SU-DHL-6 (cell line): ENCODE data around the gene MAP4K1.
A peak's percentile ranks its signal among the peaks of the same experiment; 100 is the strongest.

Source experiments
- H2AFZ ChIP-seq: fragments of 200-600 bp; sonication (generic); 2 replicates; pipeline ENCODE4 v1.6.1; 2014; ENCODE audit warnings: low read depth, mild to moderate bottlenecking, moderate library complexity, mixed read lengths, antibody characterized with exemption, low read length; ENCODE audit not compliant: severe bottlenecking
- H3F3A ChIP-seq: fragments of 200-600 bp; shearing (Covaris generic); 2 replicates; pipeline ENCODE4 v1.6.0; 2016; ENCODE audit warnings: antibody characterized with exemption, mild to moderate bottlenecking; ENCODE audit not compliant: insufficient read depth
- H3K27ac ChIP-seq: fragments of 200-600 bp; sonication (generic); 2 replicates; pipeline ENCODE4 v1.5.1; 2016; ENCODE audit warnings: low read depth, mild to moderate bottlenecking, low read length, moderate library complexity, mixed read lengths
- H3K27me3 ChIP-seq: fragments of 200-600 bp; sonication (generic), shearing (Covaris generic); 2 replicates; pipeline ENCODE4 v1.6.0; 2014; ENCODE audit warnings: mild to moderate bottlenecking, low read length
- H3K36me3 ChIP-seq: fragments of 200-600 bp; sonication (generic); 2 replicates; pipeline ENCODE4 v1.6.1; 2014; ENCODE audit warnings: mild to moderate bottlenecking, low read length, mixed read lengths
- H3K4me2 ChIP-seq: fragments of 300-600, 200-600 bp; shearing (Covaris generic), sonication (generic); 2 replicates; pipeline ENCODE4 v1.6.0; 2014; ENCODE audit warnings: low read length, low read depth, mild to moderate bottlenecking; ENCODE audit not compliant: poor library complexity, severe bottlenecking
- H3K4me3 ChIP-seq: fragments of 200-600 bp; sonication (generic); 2 replicates; pipeline ENCODE4 v1.5.1; 2014; ENCODE audit warnings: antibody characterized with exemption, low read length, mild to moderate bottlenecking, mixed read lengths; ENCODE audit not compliant: insufficient read depth, poor library complexity, severe bottlenecking
- H3K79me2 ChIP-seq: fragments of 200-600 bp; sonication (generic); 2 replicates; pipeline ENCODE4 v1.6.1; 2014; ENCODE audit warnings: mild to moderate bottlenecking, low read length, moderate library complexity; ENCODE audit not compliant: insufficient read depth
- H3K9ac ChIP-seq: fragments of 200-600 bp; sonication (generic); 2 replicates; pipeline ENCODE4 v1.7.0; 2014; ENCODE audit warnings: mild to moderate bottlenecking, low read length
- H3K9me2 ChIP-seq: fragments of 200-600 bp; sonication (generic); replicated peaks from 2 replicates; pipeline ENCODE4 v1.6.1; 2014; ENCODE audit warnings: low read length; ENCODE audit not compliant: insufficient read depth
- H3K9me3 ChIP-seq: fragments of 200-600 bp; sonication (generic); 2 replicates; pipeline ENCODE4 v1.6.1; 2014; ENCODE audit warnings: low read length, mixed read lengths; ENCODE audit not compliant: insufficient read depth
- H4K20me1 ChIP-seq: fragments of 200-600 bp; sonication (generic); 2 replicates; pipeline ENCODE4 v1.6.1; 2014; ENCODE audit warnings: low read depth, mild to moderate bottlenecking, antibody characterized with exemption, low read length, moderate library complexity, mixed read lengths
- EZH2phosphoT487 ChIP-seq: fragments of 200-600 bp; sonication (generic), shearing (Covaris generic); conservative IDR thresholded peaks from 2 replicates; pipeline ENCODE4 v1.6.1; 2018; ENCODE audit warnings: mild to moderate bottlenecking, antibody characterized with exemption, low read length, moderate library complexity, mixed read lengths
- TF ChIP-seq, protein P1 (sequence below): fragments of 200-600 bp; sonication (generic); IDR thresholded peaks from one replicate; pipeline ENCODE4 v1.5.1; 2017; ENCODE audit warnings: antibody characterized with exemption, mild to moderate bottlenecking, low read length, moderate library complexity; ENCODE audit not compliant: insufficient read depth, poor library complexity, severe bottlenecking

MAP4K1 gene

DNA sequence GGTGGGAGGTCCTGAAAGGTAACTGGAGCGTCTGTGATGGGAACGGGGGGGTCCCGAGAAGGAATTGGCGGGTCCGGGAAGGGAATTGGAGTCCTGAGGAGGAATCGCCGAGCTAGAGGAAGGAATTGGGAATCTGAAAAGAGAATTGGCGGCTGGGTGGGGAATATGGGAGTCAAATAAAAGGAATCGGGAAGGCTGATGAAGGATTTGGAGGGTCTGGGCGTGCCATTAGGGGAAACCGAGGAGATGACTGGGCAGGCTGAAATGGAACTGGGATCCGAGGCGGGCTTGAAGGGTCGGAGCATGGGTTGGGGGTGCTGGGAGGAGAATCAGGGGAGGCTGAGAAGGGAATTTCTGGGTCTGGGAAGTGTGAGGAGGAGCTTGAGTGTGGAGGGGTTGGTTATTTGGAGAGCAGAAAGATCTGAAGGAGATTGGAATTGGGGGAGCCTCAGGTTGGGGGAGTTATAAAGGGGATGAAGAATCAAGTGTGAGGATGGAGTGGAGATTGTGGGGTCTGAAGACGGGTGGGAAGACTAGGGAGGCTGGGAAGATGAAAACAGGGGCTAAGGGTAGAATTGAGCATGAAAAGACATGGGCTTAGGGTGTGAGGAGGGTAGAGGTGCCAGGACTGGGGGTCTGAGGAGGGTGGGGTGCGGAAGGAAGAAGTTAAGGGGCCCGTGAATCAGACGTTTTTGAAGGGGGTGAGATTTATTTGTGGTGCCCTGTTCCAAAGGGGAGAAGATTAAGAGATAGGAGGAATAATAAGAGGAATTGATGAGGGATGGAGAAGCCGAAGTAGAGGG, 30.4 kb upstream of the MAP4K1 start:
- Histone ChIP-seq H3F3A (no peaks in the 10 kb centered on the region), H2AFZ (peak overlapping the region; percentile 83), H3K9me2 (no peaks in the 10 kb centered on the region), H3K4me2 (peak overlapping the region; percentile 87), H3K27me3 (no peaks in the 10 kb centered on the region), H3K4me3 (peak overlapping the region; percentile 100), H3K27ac (peak overlapping the region; percentile 53), H3K9me3 (no peaks in the 10 kb centered on the region), H3K9ac (peak overlapping the region; percentile 100), H3K36me3 (no peaks in the 10 kb centered on the region), H3K79me2 (peaks cover 56% of the 10 kb centered on the region), H4K20me1 (no peaks in the 10 kb centered on the region; the same call in 1 of the 2 replicates)
- TF ChIP-seq EZH2phosphoT487 = no peak
- TF ChIP-seq, protein P1, sequence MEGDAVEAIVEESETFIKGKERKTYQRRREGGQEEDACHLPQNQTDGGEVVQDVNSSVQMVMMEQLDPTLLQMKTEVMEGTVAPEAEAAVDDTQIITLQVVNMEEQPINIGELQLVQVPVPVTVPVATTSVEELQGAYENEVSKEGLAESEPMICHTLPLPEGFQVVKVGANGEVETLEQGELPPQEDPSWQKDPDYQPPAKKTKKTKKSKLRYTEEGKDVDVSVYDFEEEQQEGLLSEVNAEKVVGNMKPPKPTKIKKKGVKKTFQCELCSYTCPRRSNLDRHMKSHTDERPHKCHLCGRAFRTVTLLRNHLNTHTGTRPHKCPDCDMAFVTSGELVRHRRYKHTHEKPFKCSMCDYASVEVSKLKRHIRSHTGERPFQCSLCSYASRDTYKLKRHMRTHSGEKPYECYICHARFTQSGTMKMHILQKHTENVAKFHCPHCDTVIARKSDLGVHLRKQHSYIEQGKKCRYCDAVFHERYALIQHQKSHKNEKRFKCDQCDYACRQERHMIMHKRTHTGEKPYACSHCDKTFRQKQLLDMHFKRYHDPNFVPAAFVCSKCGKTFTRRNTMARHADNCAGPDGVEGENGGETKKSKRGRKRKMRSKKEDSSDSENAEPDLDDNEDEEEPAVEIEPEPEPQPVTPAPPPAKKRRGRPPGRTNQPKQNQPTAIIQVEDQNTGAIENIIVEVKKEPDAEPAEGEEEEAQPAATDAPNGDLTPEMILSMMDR = no peak

DNA sequence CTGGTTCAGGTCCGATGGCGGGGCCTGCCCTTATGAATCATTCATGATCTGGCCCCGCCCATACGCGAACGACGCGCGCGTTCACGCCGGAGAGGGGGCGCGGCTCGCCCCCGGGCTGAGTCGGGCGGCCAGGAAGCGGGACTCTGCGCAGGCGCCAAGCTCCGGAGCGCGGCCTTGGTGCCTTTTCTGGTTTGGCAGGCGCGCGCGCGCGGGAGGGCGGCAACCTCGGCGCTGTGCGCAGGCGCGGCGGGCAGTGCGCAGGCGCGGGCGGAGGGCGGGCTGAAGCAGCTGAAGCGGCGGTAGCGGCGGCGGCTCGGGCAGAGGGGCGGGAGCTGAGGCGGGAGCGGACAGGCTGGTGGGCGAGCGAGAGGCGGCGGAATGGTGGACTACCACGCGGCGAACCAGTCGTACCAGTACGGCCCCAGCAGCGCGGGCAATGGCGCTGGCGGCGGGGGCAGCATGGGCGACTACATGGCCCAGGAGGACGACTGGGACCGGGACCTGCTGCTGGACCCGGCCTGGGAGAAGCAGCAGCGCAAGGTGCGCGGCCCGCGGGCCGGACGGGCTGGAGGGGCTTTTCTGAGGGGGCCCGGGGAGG, 29.7 kb upstream of the MAP4K1 start, which contains the start of gene ACTN4:
ACTN4 (plus strand) TSS at position 282 of the 598 bp plus-strand sequence; CDS start at position 379, 97 bp downstream.
- TF ChIP-seq, protein P1 = no peak
- no peak for TF ChIP-seq EZH2phosphoT487
- H3K27ac ChIP-seq = peak within 1 kb of the TSS; percentile 53
- no peaks in the 10 kb centered on the region for H3K9me3 ChIP-seq
- no peaks in the 10 kb centered on the region for H3F3A ChIP-seq
- H3K4me3 ChIP-seq = peak within 1 kb of the TSS; percentile 100
- no peaks in the 10 kb centered on the region; the same call in 1 of the 2 replicates for H4K20me1 ChIP-seq
- H3K9ac ChIP-seq = peak within 1 kb of the TSS; percentile 100
- peak within 1 kb of the TSS; percentile 87 for H3K4me2 ChIP-seq
- no peaks in the 10 kb centered on the region for H3K27me3 ChIP-seq
- no peaks in the 10 kb centered on the region for H3K9me2 ChIP-seq
- H2AFZ ChIP-seq = peak within 1 kb of the TSS; percentile 97
- H3K79me2 ChIP-seq = peaks cover 49% of the 10 kb centered on the region
- no peaks in the 10 kb centered on the region for H3K36me3 ChIP-seq

DNA sequence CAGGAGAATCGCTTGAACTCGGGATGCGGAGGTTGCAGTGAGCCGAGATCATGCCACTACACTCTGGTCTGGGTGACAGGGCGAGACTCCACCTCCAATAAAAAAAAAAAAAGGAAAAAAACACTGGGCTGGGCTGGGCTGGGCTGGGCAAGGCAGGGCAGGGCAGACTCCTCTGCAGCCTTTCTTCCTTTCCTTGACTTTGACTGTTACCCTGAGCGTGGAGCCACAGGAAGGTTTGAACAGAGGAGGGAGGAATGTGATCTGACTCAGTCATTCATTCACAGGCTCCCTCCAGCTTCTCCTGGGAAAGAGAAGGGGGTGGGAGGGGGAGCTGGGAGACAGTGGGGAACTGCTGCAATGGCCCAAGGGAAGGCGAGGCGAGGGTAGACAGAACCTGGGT, 27.0 kb upstream of the MAP4K1 start:
- Histone ChIP-seq H3K4me2 (no peak overlapping the region), H4K20me1 (no peaks in the 10 kb centered on the region; the same call in 1 of the 2 replicates), H2AFZ (no peak overlapping the region), H3F3A (no peaks in the 10 kb centered on the region), H3K36me3 (no peaks in the 10 kb centered on the region), H3K79me2 (peaks cover 22% of the 10 kb centered on the region), H3K9me2 (no peaks in the 10 kb centered on the region), H3K4me3 (no peak overlapping the region), H3K27me3 (no peaks in the 10 kb centered on the region), H3K9me3 (no peaks in the 10 kb centered on the region), H3K27ac (no peak overlapping the region), H3K9ac (no peak overlapping the region)
- TF ChIP-seq EZH2phosphoT487 = no peak
- TF ChIP-seq, protein P1 = no peak
